ENCODE measurements around the gene SMOC2.

Gene SMOC2

GRCh38 chr6:168490757-168491156, 49.8 kb downstream of the SMOC2 start:
- no peak for DNase-seq

GRCh38 chr6:168493976-168494375, 53.0 kb downstream of the SMOC2 start:
- no peak for DNase-seq

GRCh38 chr6:168494726-168495125, 53.7 kb downstream of the SMOC2 start:
- no peak for DNase-seq

- no peak for DNase-seq
These were observed 54.1 kb downstream of the SMOC2 start for GRCh38 chr6:168495133-168495532.

GRCh38 chr6:168495636-168496035, 54.7 kb downstream of the SMOC2 start:
- no peak for DNase-seq

GRCh38 chr6:168496139-168496996, 55.4 kb downstream of the SMOC2 start:
- no peak for DNase-seq

GRCh38 chr6:168496997-168497331, 56.0 kb downstream of the SMOC2 start:
- no peak for DNase-seq

GRCh38 chr6:168497381-168497780, 56.4 kb downstream of the SMOC2 start:
- DNase-seq: no peak

- no peak for DNase-seq
These were observed 57.3 kb downstream of the SMOC2 start for GRCh38 chr6:168498161-168498843.

- no peak for DNase-seq
These were observed 58.2 kb downstream of the SMOC2 start for GRCh38 chr6:168499045-168499650.

GRCh38 chr6:168500519-168500918, 59.5 kb downstream of the SMOC2 start:
- no peak for DNase-seq

GRCh38 chr6:168501561-168501960, 60.6 kb downstream of the SMOC2 start:
- DNase-seq: no peak

- DNase-seq: no peak
These were observed 63.4 kb downstream of the SMOC2 start for GRCh38 chr6:168504366-168504765.

- no peak for DNase-seq
These were observed 65.5 kb downstream of the SMOC2 start for GRCh38 chr6:168506460-168506859.

GRCh38 chr6:168507297-168507696, 66.3 kb downstream of the SMOC2 start:
- DNase-seq: no peak

GRCh38 chr6:168507730-168508129, 66.7 kb downstream of the SMOC2 start:
- no peak for DNase-seq

GRCh38 chr6:168508903-168509302, 67.9 kb downstream of the SMOC2 start:
- no peak for DNase-seq

- no peak for DNase-seq
These were observed 72.8 kb downstream of the SMOC2 start for GRCh38 chr6:168513766-168514165.

GRCh38 chr6:168514216-168514615, 73.2 kb downstream of the SMOC2 start:
- DNase-seq: no peak

- no peak for DNase-seq
These were observed 74.4 kb downstream of the SMOC2 start for GRCh38 chr6:168515376-168515775.

GRCh38 chr6:168516944-168517741, 76.2 kb downstream of the SMOC2 start:
- DNase-seq: no peak

GRCh38 chr6:168517742-168518347, 76.9 kb downstream of the SMOC2 start:
- DNase-seq: no peak

GRCh38 chr6:168518348-168518745, 77.4 kb downstream of the SMOC2 start:
- no peak for DNase-seq

Measured in SIG-M5 (cell line).